HG02798 (cell line): ENCODE data around the gene CIBAR2.

Source experiments
- ATAC-seq: cut with Tn5 transposase; IDR thresholded peaks from one replicate; pipeline ENCODE4 v1.9.1; 2021; ENCODE audit warnings: mild to moderate bottlenecking; ENCODE audit not compliant: unreplicated experiment, poor library complexity

The CIBAR2 gene

GRCh38 chr16:85048921-85049562 is 63.2 kb downstream of the CIBAR2 start:
- ATAC-seq, result no peak
